ENCODE results near the gene ZFAND2B. TPM values are rescaled to one million over a fixed set of nuclear protein-coding genes. Genes with fewer than 3 reads are reported as not detected.
"Not testable (repeated sequence)": the region's sequence is repeated elsewhere in the genome, so short reads cannot be mapped to it uniquely, and the experiment has no call there.

The ZFAND2B gene
- total RNA-seq, 1 donor from 2014 or later, result 28.6 TPM

- DNase-seq (ENCODE audit: low spot score) (peak; percentile 61), ATAC-seq (peak; percentile 54)
These were observed 30.4 kb upstream of the ZFAND2B start for GRCh38 chr2:219175928-219176817.

- peak; percentile 92 for DNase-seq (ENCODE audit: low spot score)
- ATAC-seq, result peak; percentile 87
These were observed 29.6 kb upstream of the ZFAND2B start, which contains the start of gene CNPPD1 for GRCh38 chr2:219176818-219177551. Gene CNPPD1 (minus strand): TSS chr2:219176925. CDS start chr2:219176828, 97 bp downstream.

DNA sequence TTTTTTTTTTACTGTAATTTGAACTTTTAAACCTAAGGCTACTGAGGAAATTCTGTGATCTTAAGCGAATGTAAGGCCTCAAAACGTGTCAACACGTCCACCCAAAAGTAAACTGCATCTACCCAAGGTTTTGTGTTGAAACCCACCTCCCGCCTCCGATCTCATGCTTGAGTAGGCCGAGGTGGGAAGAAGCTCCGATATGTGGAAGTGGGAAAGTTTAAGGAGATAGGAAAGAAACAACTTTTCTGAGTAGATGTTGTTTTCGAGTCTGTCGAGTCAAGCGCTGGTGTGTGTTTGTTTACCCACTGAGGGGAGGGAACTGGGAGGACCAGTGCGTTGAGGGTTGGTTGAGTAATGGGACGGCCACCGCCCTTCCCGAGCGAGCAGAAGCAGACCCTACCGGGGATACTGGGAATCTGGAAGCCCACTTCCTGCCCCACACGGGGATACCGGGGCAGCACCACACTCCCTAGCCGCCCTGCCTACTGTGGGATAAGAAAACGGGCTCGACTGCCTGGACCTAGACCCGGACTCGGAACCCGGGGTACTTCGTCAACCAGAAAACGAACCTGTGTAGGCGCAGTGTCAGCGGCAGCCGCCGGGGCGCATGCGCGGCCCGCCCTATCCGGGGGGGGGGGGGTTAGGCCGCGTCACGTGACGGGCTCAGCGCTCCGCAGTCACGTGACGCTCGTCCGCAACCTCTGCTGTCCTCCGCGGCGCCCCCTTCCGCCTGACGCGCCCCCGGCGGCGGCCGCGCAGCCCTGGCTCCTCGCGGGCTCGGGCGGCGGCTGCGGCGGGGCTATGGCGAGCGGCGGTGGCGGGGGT, 28.8 kb upstream of the ZFAND2B start, which contains the start of gene RETREG2:
Gene RETREG2, plus strand, starts transcription at position 724 of the 825 bp plus-strand sequence. Its CDS starts 78 bp downstream, at position 802.
- DNase-seq (ENCODE audit: low spot score) (peak; percentile 89), ATAC-seq (peak; percentile 75)

DNA sequence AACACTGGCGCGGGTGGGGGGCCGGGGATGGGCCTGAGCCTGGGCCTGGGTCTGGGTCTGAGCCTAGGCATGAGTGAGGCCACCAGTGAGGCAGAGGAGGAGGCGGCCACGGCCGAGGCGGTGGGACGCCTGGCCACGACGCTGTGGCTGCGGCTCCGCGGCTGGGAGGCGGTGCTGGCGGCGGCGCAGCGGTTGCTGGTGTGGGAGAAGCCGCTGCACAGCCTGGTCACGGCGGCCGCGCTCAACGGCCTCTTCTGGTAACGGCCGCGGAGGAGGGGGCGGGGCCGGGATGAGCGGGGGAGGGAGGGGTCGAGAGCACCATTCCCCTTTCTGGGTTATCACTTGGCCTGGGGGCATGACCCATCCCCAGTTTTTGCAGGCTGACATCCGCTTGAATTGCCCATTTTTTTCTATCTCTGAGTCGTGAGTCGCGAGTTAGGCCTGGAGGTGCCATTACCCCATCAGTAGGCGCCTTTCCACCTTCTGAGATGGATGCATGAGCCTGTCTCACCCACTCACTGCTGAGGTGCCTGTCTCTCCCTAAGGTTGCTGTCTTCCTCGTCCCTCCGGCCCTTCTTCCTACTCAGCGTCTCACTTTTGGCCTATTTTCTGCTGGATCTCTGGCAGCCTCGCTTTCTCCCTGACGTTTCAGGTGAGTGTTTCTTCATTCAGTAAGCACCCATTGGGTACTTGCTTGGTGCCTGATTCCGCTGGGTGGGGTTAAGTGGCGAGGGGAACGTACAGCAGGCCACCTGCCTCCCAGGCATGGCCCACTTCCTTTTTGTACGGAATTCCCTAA, 28.0 kb upstream of the ZFAND2B start:
- DNase-seq (ENCODE audit: low spot score), result peak; percentile 67

GRCh38 chr2:219179601-219180465, 26.7 kb upstream of the ZFAND2B start:
- no peak for ATAC-seq
- no peak for DNase-seq (ENCODE audit: low spot score)

More for the DNA sequence above, 28.0 kb upstream of the ZFAND2B start:
- peak; percentile 8 for ATAC-seq

- ATAC-seq, result no peak
- no peak for DNase-seq (ENCODE audit: low spot score)
These were observed 25.6 kb upstream of the ZFAND2B start for GRCh38 chr2:219180961-219181360.

DNA sequence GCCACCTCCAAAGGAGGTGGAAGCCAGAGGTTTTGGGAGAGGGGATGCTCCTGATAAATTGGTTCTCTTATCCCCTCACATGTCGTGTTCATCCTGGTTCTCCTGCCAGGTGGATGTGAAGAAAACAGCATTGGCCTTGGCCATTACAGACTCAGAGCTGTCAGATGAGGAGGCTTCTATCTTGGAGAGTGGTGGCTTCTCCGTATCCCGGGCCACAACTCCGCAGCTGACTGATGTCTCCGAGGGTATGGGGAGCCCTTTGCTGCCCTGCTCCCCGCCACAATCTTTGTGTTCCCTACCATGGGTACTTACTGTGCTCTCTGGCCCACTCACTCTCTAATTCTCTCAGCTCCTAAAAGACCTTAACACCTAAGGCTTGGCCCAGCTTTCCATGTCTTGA, 25.1 kb upstream of the ZFAND2B start:
- DNase-seq (ENCODE audit: low spot score) (no peak), ATAC-seq (no peak)

DNA sequence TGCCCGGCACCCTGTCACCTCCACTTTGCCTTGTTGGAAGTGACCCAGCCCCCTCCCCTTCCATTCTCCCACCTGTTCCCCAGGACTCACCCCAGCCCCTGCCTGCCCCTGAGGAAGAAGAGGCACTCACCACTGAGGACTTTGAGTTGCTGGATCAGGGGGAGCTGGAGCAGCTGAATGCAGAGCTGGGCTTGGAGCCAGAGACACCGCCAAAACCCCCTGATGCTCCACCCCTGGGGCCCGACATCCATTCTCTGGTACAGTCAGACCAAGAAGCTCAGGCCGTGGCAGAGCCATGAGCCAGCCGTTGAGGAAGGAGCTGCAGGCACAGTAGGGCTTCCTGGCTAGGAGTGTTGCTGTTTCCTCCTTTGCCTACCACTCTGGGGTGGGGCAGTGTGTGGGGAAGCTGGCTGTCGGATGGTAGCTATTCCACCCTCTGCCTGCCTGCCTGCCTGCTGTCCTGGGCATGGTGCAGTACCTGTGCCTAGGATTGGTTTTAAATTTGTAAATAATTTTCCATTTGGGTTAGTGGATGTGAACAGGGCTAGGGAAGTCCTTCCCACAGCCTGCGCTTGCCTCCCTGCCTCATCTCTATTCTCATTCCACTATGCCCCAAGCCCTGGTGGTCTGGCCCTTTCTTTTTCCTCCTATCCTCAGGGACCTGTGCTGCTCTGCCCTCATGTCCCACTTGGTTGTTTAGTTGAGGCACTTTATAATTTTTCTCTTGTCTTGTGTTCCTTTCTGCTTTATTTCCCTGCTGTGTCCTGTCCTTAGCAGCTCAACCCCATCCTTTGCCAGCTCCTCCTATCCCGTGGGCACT, 24.0 kb upstream of the ZFAND2B start:
- ATAC-seq, result no peak
- no peak for DNase-seq (ENCODE audit: low spot score)

DNA sequence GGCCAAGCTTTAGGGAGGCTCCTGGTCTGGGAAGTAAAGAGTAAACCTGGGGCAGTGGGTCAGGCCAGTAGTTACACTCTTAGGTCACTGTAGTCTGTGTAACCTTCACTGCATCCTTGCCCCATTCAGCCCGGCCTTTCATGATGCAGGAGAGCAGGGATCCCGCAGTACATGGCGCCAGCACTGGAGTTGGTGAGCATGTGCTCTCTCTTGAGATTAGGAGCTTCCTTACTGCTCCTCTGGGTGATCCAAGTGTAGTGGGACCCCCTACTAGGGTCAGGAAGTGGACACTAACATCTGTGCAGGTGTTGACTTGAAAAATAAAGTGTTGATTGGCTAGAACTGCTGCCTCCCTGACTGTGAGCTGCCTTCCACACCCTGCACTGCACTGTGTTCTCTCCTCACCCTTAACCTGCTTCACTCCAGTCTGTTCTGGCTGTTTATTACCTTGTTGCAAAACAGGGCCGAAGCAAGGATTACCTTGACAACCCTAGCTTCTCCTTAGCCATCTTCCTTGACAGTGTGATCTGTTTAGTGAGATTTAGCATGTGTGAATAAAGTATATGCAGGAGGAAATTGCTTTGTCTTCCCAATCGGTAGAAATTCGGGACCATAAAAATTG, 23.3 kb upstream of the ZFAND2B start:
- no peak for ATAC-seq
- DNase-seq (ENCODE audit: low spot score), result no peak

DNA sequence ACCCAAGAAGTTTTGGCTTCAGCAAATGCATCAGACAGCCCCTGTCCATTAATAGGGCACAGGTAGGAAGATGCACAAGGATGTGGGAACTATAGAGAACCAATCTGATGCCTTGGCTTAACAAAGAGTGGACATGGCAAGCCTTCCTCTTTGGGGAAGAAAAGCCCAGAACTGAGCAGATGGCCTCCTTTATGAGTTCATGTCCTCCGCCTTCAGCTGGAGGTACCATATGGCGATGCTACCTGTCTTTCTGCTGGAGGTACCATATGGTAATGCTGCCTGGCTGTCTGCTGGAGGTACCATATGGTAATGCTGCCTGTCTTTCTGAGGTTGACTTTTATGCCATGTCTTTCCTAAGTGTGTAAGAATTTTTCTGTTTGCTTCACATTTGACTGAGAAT, 22.5 kb upstream of the ZFAND2B start:
- no peak for ATAC-seq
- DNase-seq (ENCODE audit: low spot score), result no peak

DNA sequence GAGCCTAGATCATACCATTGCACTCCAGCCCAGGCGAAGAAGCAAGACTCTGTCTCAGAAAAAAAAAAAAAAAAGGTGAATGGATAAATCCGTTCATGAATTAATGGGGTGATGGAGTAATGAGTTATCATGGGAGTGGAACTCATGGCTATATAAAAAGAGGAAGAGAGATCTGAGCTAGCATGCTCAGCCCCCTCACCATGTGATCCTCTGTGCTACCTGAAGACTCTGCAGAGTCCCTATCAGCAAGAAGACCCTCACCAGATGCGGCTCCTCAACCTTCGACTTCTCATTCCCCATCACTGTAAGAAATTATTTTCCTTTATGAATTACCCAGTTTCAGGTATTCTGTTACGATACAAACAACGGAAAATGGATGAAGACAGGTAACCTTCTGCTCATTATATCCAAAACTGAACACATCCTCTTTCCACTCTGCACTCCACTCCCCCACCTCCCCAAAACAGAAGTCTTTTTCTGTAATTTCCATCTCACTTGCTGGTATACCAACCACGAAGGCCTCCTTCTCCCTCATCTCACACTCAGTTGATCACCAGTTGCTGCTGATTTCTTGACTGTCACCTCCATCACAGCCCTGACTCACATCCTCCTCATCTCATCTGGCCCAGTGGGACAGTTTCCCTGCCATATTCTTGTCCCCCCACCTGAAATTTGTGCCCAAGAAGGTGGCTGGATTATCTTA, 19.7 kb upstream of the ZFAND2B start:
- DNase-seq (ENCODE audit: low spot score) (no peak), ATAC-seq (no peak)

GRCh38 chr2:219197388-219197787, 9.2 kb upstream of the ZFAND2B start:
- no peak for ATAC-seq

DNA sequence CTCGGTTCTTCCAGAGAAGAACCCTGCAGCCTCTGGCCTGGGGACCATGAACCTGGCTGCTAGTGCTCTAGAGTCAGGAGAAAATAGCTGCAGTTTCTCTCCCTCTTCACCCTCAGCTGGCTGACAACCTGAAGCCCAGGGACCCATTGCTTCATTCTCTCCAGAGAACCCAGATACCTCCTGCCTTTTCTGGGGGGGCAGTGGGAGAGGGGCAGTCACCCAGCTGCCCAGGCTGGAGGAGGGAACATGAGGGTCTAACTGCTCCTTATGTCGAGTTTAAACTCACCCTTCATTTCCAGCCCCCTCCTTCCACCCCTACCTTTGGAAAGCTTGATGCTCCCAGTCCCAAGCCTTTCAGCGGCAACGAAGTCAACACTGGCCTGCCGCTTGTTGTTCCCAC, 7.6 kb upstream of the ZFAND2B start:
- ATAC-seq, result no peak
- no peak for DNase-seq (ENCODE audit: low spot score)

More at GRCh38 chr2:219197388-219197787, 9.2 kb upstream of the ZFAND2B start:
- no peak for DNase-seq (ENCODE audit: low spot score)

DNA sequence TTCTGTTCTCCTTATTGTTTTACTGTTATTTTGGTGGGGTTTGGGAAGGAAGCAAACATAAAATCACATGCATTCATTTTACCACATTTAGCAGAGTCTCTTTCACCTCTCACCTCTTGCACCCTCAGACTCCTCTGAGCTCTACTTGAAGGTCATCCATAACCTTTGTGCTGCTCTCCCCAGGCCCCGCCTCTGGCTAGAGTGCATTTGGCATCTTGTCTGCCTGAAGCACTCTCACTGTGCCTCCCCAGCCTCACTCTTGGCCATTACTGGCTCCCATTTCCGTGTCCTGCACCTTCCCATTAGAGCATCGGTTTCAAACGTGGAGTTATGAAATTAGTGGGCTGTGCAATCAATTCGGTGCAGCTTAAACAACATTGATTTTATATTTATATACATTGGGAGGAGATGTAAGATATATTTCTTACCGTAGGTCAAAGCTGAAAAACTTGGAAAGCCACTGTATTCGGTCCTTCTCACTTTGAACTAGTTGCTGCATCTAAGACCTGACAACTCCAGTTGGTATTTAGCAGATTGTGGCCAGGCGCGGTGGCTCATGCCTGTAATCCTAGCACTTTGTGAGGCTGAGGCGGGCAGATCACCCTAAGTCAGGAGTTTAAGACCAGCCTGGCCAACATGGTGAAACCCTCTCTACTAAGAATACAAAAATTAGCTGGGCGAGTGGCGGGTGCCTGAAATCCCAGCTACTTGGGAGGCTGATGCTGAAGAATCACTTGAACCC, 6.9 kb upstream of the ZFAND2B start:
- DNase-seq (ENCODE audit: low spot score) (no peak), ATAC-seq (no peak)

GRCh38 chr2:219200502-219201326, 5.9 kb upstream of the ZFAND2B start:
- not testable (repeated sequence) for DNase-seq (ENCODE audit: low spot score); ATAC-seq
